ENCODE data around the gene KCNK18.

KCNK18 gene

GRCh38 chr10:117253908-117254307, 56.6 kb downstream of the KCNK18 start:
- no peak for DNase-seq (ENCODE audit: low spot score)

GRCh38 chr10:117254338-117254737, 57.0 kb downstream of the KCNK18 start:
- DNase-seq (ENCODE audit: low spot score): no peak

GRCh38 chr10:117254774-117255735, 57.8 kb downstream of the KCNK18 start:
- DNase-seq (ENCODE audit: low spot score): no peak

GRCh38 chr10:117255835-117256460, 58.7 kb downstream of the KCNK18 start:
- no peak for DNase-seq (ENCODE audit: low spot score)

GRCh38 chr10:117256910-117257309, 59.6 kb downstream of the KCNK18 start:
- DNase-seq (ENCODE audit: low spot score): no peak

- DNase-seq (ENCODE audit: low spot score): no peak
These were observed 60.4 kb downstream of the KCNK18 start for GRCh38 chr10:117257721-117258120.

GRCh38 chr10:117259279-117259678, 62.0 kb downstream of the KCNK18 start:
- DNase-seq (ENCODE audit: low spot score): no peak

Data from Ammon's horn (tissue), 1 donor.